NK-92 (cell line): ENCODE measurements around the gene ZPR1.
"Not testable (repeated sequence)": the region's sequence is repeated elsewhere in the genome, so short reads cannot be mapped to it uniquely, and the experiment has no call there.

Experiments used
- DNase-seq: peaks from one replicate; lab custom pipeline; 2025; ENCODE audit not compliant: unreplicated experiment; lab: John Stamatoyannopoulos, UW

The ZPR1 gene, protein sequence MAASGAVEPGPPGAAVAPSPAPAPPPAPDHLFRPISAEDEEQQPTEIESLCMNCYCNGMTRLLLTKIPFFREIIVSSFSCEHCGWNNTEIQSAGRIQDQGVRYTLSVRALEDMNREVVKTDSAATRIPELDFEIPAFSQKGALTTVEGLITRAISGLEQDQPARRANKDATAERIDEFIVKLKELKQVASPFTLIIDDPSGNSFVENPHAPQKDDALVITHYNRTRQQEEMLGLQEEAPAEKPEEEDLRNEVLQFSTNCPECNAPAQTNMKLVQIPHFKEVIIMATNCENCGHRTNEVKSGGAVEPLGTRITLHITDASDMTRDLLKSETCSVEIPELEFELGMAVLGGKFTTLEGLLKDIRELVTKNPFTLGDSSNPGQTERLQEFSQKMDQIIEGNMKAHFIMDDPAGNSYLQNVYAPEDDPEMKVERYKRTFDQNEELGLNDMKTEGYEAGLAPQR

GRCh38 chr11:116787786-116788486, at the start of gene ZPR1:
ZPR1 (minus strand) TSS chr11:116788023; CDS start chr11:116787990, 33 bp downstream.
- DNase-seq, result peak; percentile 8

DNA sequence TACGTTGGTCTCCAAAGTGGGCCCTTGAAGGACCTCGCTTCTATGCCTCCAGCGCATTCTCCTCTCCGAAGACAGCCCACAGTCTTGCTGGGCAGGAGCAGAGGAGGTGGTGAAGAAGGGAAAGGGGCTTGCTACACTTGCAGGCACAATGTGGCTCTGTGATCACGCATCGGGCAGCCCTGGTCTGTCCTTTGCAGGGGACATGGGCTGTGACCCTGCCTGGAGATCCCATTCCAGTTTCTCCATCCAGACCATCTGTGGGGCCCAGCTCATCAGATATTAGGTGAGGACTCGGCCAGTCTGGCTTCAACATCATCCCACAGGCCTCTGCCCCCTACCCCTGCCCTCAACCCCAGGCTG, 48.8 kb upstream of the ZPR1 start:
- no peak for DNase-seq

- no peak for DNase-seq
These were observed 48.2 kb upstream of the ZPR1 start for GRCh38 chr11:116835791-116836631.

- no peak for DNase-seq
These were observed 47.4 kb upstream of the ZPR1 start for GRCh38 chr11:116835042-116835772.

DNA sequence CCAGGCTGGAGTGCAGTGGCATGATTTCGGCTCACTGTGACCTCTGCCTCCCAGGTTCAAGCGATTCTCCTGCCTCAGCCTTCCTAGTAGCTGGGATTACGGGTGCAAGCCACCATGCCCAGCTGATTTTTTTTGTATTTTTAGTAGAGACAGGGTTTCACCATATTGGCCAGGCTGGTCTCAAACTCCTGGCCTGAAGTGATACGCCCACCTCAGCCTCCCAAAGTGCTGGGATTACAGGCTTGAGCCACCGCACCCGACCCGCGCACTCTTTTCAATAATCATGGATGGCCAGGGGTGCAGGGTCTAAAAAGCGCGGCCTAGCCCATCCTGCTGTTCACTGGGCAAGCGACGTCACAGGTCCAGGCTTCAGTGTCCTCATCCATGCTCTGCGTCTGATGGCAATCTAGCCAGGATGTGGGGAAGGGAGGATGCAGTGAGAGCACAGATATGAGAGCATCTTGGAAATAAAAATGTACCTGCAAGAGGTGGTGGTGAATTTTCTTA, 46.8 kb upstream of the ZPR1 start:
- DNase-seq, result not testable (repeated sequence)

DNA sequence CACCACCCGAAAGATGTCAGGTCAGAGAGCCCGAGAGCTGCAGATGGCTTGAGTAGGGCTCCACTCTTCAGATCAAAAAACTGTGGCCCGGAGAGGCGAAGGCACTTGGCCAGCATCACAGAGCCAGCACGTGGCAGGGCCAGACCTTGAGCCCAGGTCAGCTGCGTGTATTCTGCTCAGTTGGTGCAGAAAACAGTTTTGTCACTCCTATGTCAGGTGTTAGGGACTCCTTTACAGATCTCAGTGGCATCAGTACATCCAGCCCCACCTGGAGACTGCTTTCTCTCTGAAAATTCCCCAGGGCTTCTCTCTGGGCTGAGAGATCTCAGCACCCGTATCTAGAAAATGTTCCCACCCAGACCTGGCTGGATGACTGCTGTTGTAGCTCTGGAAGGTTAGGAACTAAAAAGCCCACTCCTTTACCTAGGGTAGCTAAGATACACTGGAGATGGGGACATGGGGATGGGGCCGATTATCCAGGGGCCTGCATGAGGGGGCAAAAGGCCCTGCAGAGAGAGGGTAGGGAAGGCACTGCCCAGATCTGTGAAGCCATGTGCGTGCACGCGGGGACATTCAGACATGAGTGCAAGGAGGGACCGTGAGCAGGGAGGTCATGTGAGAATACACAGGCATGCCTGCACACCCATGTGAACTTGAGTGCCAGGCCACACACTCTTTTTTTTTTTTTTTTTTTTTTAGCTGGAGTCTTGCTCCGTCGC, 46.2 kb upstream of the ZPR1 start:
- no peak for DNase-seq

DNA sequence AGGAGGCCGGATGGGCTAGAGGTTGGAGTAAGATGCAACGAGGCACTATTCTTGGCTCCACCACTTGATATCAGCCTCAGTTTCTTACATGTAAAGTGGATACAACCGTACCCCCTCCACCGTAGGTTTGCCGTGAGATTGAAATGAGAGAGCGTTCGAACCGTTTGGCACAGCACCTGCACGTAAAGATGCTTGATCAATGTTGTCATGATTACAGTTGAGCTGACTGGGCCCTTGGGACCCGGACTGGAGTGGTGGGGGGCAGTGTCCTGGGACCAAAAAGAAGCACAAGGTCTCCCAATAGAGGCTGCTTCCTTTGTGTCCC, 45.6 kb upstream of the ZPR1 start:
- no peak for DNase-seq

GRCh38 chr11:116832350-116833290, 44.8 kb upstream of the ZPR1 start:
- DNase-seq, result no peak

DNA sequence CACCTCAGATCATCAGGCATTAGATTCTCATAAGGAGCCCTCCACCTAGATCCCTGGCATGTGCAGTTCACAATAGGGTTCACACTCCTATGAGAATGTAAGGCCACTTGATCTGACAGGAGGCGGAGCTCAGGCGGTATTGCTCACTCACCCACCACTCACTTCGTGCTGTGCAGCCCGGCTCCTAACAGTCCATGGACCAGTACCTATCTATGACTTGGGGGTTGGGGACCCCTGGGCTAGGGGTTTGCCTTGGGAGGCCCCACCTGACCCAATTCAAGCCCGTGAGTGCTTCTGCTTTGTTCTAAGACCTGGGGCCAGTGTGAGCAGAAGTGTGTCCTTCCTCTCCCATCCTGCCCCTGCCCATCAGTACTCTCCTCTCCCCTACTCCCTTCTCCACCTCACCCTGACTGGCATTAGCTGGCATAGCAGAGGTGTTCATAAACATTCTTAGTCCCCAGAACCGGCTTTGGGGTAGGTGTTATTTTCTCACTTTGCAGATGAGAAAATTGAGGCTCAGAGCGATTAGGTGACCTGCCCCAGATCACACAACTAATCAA, 44.0 kb upstream of the ZPR1 start:
- DNase-seq, result no peak

- no peak for DNase-seq
These were observed 42.5 kb upstream of the ZPR1 start for GRCh38 chr11:116830184-116830912.

DNA sequence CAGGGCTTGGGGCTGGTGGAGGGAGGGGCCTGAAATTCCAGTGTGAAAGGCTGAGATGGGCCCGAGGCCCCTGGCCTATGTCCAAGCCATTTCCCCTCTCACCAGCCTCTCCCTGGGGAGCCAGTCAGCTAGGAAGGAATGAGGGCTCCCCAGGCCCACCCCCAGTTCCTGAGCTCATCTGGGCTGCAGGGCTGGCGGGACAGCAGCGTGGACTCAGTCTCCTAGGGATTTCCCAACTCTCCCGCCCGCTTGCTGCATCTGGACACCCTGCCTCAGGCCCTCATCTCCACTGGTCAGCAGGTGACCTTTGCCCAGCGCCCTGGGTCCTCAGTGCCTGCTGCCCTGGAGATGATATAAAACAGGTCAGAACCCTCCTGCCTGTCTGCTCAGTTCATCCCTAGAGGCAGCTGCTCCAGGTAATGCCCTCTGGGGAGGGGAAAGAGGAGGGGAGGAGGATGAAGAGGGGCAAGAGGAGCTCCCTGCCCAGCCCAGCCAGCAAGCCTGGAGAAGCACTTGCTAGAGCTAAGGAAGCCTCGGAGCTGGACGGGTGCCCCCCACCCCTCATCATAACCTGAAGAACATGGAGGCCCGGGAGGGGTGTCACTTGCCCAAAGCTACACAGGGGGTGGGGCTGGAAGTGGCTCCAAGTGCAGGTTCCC, 41.8 kb upstream of the ZPR1 start, which contains the start of gene APOC3:
TSS of gene APOC3 (plus strand) at position 383 of the 659 bp plus-strand sequence. CDS start 676 bp downstream, outside the sequence.
- DNase-seq, result no peak

DNA sequence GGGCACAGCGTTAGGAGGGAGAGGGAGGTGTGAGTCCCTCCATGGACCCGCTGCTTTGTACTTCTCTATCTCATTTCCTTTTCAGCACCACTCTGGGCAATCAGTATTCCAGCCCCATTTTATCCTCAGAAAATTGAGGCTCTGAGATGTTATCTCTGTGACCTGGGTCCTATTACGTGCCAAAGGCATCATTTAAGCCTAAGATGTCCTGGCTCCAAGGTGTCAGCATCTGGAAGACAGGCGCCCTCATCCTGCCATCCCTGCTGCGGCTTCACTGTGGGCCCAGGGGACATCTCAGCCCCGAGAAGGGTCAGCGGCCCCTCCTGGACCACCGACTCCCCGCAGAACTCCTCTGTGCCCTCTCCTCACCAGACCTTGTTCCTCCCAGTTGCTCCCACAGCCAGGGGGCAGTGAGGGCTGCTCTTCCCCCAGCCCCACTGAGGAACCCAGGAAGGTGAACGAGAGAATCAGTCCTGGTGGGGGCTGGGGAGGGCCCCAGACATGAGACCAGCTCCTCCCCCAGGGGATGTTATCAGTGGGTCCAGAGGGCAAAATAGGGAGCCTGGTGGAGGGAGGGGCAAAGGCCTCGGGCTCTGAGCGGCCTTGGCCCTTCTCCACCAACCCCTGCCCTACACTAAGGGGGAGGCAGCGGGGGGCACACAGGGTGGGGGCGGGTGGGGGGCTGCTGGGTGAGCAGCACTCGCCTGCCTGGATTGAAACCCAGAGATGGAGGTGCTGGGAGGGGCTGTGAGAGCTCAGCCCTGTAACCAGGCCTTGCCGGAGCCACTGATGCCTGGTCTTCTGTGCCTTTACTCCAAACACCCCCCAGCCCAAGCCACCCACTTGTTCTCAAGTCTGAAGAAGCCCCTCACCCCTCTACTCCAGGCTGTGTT, 41.1 kb upstream of the ZPR1 start:
- DNase-seq, result no peak

DNA sequence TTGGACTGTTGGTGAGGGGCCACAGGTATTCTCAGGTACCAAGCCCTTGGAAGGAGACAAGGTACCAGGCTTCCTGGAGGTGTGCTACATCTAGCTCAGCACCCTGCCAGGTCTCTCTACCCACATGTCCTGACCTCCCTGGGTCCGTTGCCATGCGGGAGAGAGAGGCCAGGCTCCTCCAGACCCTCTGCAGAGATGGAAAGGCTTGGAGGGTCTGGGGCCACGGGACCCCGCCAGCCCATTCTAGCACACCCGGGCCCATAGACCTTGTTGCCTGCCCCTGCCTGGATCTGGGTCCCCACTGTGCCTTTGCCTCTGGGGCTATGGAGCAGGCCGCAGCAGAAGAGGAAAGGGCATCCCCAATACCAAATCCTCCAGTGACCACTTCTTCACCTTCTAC, 39.6 kb upstream of the ZPR1 start:
- DNase-seq, result no peak

- no peak for DNase-seq
These were observed 39.1 kb upstream of the ZPR1 start for GRCh38 chr11:116826751-116827431.

- no peak for DNase-seq
These were observed 38.3 kb upstream of the ZPR1 start for GRCh38 chr11:116825854-116826750.
